ENCODE measurements around the gene CELF6. TPM values are rescaled to one million over a fixed set of nuclear protein-coding genes. Genes with fewer than 3 reads are reported as not detected.

Gene CELF6
- total RNA-seq, 1 experiment from 2014 or later = 0.52 TPM

- Histone ChIP-seq H3K4me3 (replicated peaks in 1 of 2; ENCODE audit: low read depth in 1 of 2, low read length in 2 of 2) (peak overlapping the region; percentile 79 to 91), H4K20me1 (ENCODE audit: insufficient read depth) (no peaks in the 10 kb centered on the region), H3K27me3 (ENCODE audit: insufficient read depth, low read length) (no peaks in the 10 kb centered on the region), H2AFZ (ENCODE audit: low read depth, low read length, poor library complexity, severe bottlenecking) (no peak overlapping the region), H3K4me2 (ENCODE audit: low read length) (peak overlapping the region; percentile 78), H3K9me3 (ENCODE audit: control insufficient read depth in 1 of 2, insufficient read depth in 1 of 2, low read depth in 1 of 2, low read length in 2 of 2) (no peaks in the 10 kb centered on the region), H3K27ac (ENCODE audit: low read depth, low read length) (peak overlapping the region; percentile 85), H3K9me2 (ENCODE audit: insufficient read depth) (no peaks in the 10 kb centered on the region), H3K9ac (ENCODE audit: low read length) (peak overlapping the region; percentile 86), H3K4me1 (ENCODE audit: control insufficient read depth in 1 of 2, insufficient read depth in 2 of 2, low read length in 2 of 2) (peaks cover 9 to 17% of the 10 kb centered on the region in 2 experiments; a peak in 2 of 4 replicates), H3K36me3 (ENCODE audit: control insufficient read depth in 1 of 2, insufficient read depth in 2 of 2, low read length in 2 of 2) (peaks cover 10 to 13% of the 10 kb centered on the region in 2 experiments), H3K79me2 (ENCODE audit: insufficient read depth, low read length) (peaks cover 28% of the 10 kb centered on the region)
- ChIA-PET POLR2A (no interaction called here), RAD21 (ENCODE audit: low non-redundant PET in 1 of 2, low total read pairs in 2 of 2, uncharacterized antibody in 2 of 2, unreplicated experiment in 2 of 2) (no interaction called here), CTCF (no interaction called here)
- intact Hi-C loops (cut with micrococcal nuclease) = loop anchor here (2.0 kb wide), 1 partner anchor 39 kb away; no protein-coding TSS in a partner anchor
- TF ChIP-seq ZNF274 (IDR thresholded peaks at IDR 0.05; ENCODE audit: low read depth, low read length) = no peak
- no peak for TF ChIP-seq POLR2AphosphoS5 (IDR thresholded peaks at IDR 0.05; ENCODE audit: low read depth, low read length)
- no peak for TF ChIP-seq CEBPB (IDR thresholded peaks at IDR 0.05; ENCODE audit: low read depth)
- no peak for TF ChIP-seq ELF1 (IDR thresholded peaks at IDR 0.05; ENCODE audit: borderline replicate concordance, low read depth)
- no peak for TF ChIP-seq SRF (IDR thresholded peaks at IDR 0.05; ENCODE audit: low read depth)
- TF ChIP-seq SP1 (IDR thresholded peaks at IDR 0.05; ENCODE audit: low read depth) = no peak
- TF ChIP-seq ZFX (IDR thresholded peaks at IDR 0.05) = no peak
- TF ChIP-seq EZH2phosphoT487 (IDR thresholded peaks at IDR 0.05; ENCODE audit: borderline replicate concordance) = no peak
- no peak for TF ChIP-seq ATF3 (IDR thresholded peaks at IDR 0.05)
- TF ChIP-seq, protein P1, sequence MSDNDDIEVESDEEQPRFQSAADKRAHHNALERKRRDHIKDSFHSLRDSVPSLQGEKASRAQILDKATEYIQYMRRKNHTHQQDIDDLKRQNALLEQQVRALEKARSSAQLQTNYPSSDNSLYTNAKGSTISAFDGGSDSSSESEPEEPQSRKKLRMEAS (IDR thresholded peaks at IDR 0.05) = no peak
- TF ChIP-seq JUND (IDR thresholded peaks at IDR 0.05) = no peak
- no peak for TF ChIP-seq POLR2A (IDR thresholded peaks at IDR 0.05; ENCODE audit: borderline replicate concordance, extremely low read depth, insufficient read depth, insufficient read length)
- TF ChIP-seq CTCF (IDR thresholded peaks at IDR 0.05 in 2 of 3, conservative IDR thresholded peaks at IDR 0.05 in 1 of 3; ENCODE audit: borderline replicate concordance in 1 of 3, insufficient read depth in 1 of 3, low read depth in 2 of 3, low read length in 2 of 3) = no peak
- BruUV-seq (replicated peaks) = no TSS peak
- DNase-seq (ENCODE audit: low read depth, low spot score) = no peak
- ATAC-seq = peak; percentile 14
Observed at GRCh38 chr15:72271895-72272212, 48.1 kb downstream of the CELF6 start.

All from HCT116 (cell line).